ENCODE measurements around the gene WDR20.
A peak's percentile ranks its signal among the peaks of the same experiment; 100 is the strongest.
"Not testable (repeated sequence)": the region's sequence is repeated elsewhere in the genome, so short reads cannot be mapped to it uniquely, and the experiment has no call there.

The WDR20 gene, protein sequence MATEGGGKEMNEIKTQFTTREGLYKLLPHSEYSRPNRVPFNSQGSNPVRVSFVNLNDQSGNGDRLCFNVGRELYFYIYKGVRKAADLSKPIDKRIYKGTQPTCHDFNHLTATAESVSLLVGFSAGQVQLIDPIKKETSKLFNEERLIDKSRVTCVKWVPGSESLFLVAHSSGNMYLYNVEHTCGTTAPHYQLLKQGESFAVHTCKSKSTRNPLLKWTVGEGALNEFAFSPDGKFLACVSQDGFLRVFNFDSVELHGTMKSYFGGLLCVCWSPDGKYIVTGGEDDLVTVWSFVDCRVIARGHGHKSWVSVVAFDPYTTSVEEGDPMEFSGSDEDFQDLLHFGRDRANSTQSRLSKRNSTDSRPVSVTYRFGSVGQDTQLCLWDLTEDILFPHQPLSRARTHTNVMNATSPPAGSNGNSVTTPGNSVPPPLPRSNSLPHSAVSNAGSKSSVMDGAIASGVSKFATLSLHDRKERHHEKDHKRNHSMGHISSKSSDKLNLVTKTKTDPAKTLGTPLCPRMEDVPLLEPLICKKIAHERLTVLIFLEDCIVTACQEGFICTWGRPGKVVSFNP

DNA sequence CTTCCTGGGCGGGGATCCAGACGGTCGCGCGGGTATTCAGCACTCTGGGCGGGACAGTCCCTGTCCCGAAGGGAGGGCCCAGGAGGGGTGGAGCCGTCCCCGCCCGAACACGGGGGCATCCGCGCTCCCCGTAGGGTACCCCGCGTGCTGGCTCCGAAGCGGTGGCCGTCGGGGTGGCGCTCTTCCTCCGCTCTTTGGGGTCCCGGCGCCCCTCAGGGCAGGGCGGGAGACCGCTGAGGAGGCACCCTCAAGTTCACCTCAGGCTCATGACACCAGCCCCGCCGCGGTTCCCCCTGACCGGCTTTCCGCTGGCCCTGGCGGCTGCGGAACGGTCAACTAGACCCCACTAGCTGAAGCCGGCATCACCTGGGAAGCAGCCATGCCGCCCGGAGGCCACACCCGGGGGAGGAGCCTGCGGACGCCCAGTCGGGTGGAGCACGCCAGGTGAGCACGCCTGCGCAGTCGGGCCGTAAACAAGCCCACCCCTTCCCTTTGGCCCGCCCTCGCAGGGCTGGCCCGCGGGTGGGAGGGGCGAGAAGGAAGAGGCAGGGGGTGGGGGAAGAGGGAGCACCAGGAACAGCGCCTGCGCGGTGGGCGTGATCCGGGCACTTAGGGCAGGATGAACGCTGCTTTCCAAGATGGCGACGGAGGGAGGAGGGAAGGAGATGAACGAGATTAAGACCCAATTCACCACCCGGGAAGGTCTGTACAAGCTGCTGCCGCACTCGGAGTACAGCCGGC lies at the start of gene WDR20:
Gene WDR20 (plus strand): TSS at position 612 of the 741 bp plus-strand sequence. CDS start 27 bp downstream, at position 639.
- DNase-seq (ENCODE audit: low read depth, low spot score), result peak; percentile 79

DNA sequence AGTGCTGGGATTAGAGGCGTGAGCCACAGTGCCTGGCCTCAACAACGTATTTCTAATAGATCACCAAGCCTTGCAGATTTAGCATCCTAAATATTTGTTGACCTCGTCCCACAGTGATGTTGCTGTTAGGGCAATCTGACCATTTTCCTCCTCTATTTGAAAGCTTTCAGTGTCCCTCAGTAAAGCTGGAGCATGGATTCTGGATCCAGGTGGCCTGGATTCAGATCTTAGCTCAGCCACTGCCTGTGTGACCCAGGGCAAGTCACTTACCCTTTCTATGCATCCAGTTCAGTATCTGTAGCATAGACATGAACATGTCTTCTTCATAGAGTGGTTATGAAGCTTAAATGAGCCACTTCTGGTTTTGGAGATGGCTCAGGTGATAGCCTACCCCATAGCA lies 49.0 kb upstream of the WDR20 start:
- no peak for DNase-seq (ENCODE audit: low read depth, low spot score)

DNA sequence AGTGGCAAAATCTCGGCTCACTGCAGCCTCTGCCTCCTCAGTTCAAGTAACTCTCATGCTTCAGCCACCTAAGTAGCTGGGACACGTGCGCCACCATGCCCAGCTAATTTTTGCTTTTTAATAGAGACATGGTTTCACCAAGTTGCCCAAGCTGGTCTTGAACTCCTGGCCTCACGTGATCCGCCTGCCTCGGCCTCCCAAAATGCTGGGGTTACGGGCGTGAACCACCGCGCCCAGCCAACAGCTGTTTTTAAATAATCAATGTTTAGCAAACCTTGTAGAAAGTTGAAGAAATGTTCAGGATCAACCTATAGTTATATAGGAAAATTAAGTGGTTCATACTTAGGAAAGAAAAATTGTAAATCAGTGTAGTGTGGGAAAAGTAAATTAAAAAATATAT lies 46.9 kb upstream of the WDR20 start:
- DNase-seq (ENCODE audit: low read depth, low spot score), result no peak

DNA sequence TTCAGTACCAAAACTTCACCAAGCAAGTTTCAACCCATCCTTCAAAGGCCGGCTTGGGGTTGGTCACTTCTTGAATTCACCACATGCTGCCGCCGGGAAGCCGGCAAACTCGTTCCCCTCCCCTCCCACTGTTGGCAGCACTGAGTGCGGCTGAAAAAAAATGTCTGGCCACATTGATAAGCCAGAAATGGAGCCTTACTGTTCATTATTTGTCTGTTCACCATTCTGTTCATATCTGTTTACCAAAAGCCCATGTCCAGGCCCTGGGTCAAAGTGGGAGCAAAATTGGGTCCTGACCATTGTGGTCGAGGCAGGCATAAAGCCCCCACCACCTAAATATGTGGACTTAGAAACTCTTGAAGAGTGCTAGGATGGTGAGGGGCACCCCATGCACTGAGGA lies 45.6 kb upstream of the WDR20 start:
- DNase-seq (ENCODE audit: low read depth, low spot score), result no peak

DNA sequence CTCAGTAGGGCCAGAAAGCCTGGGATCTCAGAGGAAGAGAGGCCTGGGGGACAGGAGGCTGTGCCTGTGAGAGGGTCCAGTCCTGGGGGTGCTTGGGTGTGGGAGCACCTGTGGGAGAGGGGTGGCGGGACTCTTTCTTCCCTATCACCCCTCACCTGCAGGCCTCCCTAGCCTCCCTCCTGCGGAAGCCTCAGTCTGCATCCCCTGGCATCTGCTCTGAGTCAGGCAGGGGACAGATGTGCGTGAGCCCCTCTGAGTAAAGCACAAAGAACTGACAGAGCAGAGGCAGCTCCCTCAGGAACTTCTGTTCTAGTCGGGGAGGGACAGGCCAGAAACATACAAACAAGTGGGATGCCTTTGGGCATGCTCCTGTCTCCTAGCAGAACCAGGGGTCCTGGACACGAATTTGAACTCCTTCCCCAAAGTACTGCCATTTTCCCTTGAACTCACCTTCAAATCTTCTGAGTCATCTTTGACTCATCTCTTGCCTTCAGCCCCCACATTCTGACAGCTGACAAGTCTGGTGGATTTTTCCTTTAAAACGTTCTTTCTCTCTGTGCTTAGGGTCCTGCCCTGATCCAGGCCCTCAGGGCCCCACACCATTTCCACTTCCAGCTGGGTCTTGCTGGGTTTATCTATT lies 44.3 kb upstream of the WDR20 start:
- DNase-seq (ENCODE audit: low read depth, low spot score), result no peak

DNA sequence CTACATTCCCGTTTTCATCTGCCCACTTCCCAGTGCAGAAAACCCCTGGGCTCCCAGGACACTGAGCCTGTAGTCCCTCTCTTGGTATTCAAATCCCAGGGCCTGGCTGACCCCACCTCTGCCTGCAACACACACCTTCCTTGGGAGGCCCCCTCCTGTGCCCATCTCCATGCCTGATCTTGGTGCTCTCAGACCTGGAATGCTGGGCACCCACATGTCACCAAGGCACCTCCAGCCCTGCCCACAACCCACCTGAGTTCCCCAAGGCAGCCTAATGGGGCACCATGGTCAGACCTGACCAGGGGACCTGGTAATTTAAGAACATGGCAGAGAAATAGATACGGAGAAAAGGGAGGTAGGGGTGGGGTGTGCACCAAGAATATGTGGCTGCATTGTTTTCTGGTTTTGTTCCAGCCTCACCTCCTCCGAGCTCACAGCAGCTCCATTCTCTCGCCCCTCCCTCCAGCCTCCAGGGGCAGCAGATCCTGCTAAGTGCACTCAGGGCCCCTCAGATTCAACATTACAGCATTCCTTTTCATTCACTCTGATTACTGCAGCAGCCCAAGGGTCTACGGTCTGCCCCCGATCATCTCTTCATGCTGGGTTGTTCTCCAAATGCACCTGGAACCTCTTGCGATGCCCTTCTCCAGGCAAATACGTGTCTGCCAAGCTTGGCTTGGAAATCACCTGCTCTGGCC lies 43.7 kb upstream of the WDR20 start:
- DNase-seq (ENCODE audit: low read depth, low spot score), result no peak

DNA sequence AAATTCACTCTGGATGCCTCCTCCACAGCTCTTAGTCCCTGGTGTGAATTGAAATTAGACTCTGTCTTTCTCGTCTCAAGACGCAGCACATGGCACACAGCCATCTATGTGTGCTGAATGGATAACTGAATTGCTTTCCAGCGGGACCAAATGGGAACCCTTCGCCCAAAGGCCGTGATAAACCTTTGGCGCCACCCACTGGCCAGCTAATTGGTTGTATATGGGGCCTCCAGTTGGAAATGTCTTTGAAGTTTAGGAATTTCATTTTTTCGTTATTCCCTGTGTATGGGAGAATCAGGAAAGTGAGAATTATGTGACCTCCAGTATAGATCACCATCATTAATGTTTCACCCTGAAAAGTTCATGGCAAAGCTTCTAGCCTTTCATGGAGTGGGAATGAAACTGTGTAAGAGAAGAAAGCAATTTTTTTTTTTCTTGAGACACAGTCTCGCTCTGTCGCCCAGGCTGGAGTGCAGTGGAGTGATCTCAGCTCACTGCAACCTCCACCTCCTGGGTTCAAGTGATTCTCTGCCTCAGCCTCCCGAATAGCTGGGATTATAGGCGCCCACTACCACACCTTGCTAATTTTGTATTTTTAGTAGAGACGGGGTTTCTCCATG lies 43.0 kb upstream of the WDR20 start:
- no peak for DNase-seq (ENCODE audit: low read depth, low spot score)

DNA sequence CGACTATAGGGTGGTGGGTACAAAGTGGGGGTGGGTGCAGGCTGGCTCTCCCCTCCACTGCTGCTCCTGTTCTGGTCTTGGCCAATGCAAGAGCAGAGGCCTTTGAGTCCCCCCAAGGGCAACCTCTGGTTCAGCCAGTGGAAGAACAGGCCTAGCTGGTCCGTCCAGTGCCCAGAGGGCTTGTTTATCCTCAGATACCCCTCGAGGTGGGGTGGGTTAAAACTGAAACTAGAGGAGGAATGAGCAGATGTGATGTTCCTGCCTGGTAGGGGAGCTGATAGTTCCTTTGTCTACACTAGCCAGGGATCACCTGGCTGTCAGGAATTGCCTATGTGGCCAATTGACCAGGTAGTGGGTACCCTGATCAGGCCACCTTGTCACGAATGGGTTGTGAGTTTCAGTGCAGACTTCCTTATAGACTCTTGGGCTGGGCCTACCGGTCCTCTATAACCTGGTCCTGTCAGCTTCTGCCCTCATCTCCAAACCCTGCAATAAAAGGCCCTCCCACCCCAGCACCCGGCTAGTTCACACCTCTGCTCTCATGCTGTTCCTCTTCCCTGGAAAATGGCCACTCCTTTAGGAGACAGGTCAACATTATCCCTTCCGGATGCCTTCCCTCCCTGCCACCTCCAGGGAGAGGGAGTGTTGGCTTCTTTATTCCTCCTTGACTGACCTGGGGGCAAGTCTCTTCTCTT lies 42.1 kb upstream of the WDR20 start:
- DNase-seq (ENCODE audit: low read depth, low spot score), result no peak

DNA sequence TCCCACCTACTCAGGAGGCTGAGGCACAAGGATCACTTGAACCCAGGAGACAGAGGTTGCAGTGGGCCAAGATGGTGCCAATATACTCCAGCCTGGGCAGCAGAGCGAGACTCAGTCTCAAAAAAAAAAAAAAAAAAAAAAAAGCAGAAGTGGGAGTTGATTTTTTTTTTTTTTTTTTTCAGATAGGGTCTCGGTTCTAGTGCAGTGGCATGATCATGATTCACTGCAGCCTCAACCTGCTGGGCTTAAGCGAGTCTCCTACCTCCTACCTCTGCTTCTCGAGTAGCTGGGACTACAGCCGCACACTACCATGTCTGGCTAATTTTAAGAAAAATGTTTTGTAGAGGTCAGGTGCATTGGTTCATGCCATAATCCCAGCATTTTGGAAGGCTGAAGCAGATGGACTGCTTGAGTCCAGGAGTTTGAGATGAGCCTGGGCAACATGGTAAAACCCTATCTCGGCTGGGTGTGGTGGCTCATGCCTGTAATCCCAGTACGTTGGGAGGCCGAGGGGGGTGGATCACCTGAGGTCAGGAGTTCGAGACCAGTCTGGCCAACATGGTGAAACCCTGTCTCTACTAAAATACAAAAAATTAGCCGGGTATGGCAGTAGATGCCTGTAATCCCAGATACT lies 36.5 kb upstream of the WDR20 start:
- no peak for DNase-seq (ENCODE audit: low read depth, low spot score)

DNA sequence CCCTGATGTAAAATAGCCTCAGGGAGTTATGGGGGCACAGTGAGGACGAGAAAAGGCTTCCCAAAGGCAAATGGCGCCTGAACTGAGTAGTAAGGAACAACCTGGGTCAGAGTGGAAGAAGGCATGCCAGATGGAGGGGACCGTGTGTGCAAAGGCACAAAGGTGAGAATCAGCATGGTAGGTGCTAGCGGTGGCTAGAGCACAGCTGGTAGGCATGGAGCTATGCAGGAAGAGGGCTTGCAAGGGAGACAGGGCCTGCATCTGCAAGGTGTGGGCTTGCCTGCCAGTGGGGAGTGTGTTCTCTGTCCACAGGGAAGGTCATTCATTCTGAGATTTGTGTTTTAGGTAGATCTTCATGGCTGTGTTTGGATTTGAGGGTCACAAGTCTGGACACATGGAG lies 34.3 kb upstream of the WDR20 start:
- no peak for DNase-seq (ENCODE audit: low read depth, low spot score)

DNA sequence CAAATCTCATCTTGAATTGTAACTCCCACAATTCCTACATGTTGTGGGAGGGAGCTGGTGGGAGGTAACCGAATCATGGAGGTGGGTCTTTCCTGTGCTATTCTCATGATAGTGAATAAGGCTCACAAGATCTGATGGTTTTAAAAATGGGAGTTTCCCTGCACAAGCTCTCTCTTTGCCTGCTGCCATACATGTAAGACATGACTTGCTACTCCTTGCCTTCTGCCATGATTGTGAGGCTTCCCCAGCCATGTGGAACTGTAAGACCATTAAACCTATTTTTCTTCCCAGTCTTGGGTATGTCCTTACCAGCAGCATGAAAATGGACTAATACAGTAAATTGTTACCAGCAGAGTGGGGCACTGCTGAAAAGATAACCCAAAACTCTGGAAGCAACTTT lies 30.4 kb upstream of the WDR20 start:
- DNase-seq (ENCODE audit: low read depth, low spot score), result not testable (repeated sequence)

DNA sequence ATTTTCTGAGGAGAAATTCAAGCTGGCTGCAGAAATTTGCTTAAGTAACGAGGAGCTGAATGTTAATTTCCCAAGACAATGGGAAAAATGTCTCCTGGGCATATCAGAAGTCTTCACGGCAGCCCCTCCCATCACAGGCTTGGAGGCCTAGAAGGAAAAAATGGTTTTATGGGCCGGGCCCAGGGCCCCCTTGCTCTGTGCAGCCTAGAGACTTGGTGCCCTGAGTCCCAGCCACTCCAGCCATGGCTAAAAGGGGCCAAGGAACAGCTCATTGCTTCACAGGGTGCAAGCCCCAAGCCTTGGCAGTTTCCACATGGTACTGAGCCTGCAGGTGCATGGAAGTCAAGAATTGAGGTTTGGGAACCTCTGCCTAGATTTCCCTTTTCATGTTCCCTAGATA lies 28.6 kb upstream of the WDR20 start:
- no peak for DNase-seq (ENCODE audit: low read depth, low spot score)

DNA sequence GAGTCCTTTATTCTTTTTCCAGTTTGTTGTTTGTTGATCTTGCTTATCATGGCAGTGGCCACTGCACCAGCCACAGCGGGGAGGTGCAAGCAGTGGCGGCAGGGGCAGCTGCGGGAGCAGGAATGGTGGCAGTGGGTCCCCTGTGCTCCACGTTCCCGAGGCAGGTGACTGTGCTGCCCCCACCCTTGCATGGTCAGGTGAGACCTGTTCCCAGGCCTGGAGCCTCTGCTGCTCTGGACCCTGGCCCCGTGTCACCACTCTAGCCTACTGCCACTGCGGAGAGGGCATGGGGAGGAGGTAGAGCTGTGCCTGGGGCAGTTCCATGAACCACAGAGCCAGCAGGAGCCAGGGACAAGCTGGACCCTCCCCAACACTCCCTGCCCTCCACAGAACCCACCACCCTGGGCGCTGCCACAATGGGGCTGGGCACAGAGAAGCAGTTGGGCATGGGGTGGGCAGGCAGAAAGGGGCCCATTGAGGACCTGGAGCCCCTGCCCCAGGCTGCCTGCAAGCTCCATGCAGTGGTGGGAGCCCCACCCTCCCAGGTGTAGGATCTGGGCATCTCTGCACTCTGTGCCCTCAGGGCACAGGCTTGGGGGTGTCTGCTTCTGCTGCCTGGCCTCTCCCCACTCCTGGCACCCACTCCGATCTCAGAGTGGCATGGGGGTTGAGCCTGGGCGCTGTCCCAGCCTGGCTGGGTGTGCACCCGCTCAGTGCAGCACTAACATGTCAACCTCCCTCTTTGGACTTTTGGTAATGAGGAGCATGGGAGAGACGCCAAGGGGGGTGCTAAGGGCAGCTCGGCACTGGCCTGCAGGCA lies 23.1 kb upstream of the WDR20 start:
- no peak for DNase-seq (ENCODE audit: low read depth, low spot score)

DNA sequence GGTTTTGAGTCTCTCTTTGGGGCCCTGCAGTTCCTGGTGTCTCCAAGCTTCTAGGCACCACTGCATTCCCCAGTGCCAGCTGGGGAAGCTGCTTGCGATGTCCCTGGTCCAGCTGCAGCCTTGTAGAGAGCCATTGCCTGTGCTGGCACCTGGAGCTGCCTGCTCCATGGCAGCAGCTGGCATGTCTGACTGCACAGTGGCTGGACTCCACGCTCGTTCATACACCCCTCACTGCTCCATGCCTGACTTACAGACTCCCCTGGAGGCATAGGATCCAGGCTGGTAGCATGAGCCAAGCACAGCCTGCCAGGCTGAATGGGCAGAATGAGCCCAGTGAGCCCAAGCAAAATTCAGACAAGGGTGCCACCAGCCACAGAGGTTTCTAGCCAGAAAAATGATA lies 21.8 kb upstream of the WDR20 start:
- DNase-seq (ENCODE audit: low read depth, low spot score), result no peak

DNA sequence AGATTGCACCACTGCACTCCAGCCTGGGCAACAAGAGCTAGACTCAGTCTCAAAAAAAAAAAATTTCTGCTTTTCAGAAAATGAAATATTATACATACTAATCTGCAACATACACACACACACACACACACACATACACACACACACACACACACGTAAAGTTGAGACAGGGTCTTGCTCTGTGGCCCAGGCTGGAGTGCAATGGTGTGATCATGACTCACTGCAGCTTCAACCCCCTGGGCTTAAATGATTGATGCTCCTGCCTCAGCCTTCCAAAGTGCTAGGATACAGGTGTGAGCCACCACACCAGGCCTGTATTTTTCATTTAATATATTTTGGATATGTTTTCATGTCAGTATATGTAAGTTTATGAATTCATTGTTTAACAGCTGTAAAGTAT lies 18.8 kb upstream of the WDR20 start:
- DNase-seq (ENCODE audit: low read depth, low spot score), result no peak

DNA sequence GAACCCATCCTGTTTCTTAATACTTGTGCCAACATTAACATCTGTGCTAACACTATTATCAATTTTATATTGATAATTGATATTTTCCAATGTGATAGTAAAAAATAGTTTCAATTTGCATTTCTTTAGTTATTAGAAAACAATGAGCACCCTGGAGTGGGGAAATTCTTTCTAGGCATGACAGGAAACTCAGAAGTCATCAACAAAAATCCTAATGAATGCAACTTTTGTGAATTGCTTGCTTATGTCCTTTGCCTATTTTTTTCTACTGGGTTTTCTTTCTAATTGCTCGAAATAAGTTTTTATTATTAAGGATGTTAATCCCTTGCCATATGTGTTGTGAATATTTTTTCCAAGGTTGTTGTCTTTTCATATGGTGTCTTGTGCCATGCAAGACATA lies 18.1 kb upstream of the WDR20 start:
- no peak for DNase-seq (ENCODE audit: low read depth, low spot score)

DNA sequence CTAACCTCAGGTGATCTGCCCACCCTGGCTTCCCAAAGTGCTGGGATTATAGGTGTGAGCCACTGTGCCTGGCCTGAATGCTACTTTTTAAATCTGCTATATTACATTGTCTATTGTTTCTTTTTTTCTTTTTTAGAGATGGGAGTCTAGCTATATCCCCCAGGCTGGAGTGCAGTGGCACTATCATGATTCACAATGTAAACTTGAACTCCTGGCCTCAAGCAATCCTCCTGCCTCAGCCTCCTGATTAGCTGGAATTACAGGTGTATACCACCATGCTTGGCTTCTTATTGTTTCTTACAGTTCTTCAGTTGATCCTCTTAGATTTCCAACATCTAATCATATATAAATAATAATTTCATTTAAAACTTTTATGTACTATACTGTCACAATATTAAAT lies 15.3 kb upstream of the WDR20 start:
- no peak for DNase-seq (ENCODE audit: low read depth, low spot score)

DNA sequence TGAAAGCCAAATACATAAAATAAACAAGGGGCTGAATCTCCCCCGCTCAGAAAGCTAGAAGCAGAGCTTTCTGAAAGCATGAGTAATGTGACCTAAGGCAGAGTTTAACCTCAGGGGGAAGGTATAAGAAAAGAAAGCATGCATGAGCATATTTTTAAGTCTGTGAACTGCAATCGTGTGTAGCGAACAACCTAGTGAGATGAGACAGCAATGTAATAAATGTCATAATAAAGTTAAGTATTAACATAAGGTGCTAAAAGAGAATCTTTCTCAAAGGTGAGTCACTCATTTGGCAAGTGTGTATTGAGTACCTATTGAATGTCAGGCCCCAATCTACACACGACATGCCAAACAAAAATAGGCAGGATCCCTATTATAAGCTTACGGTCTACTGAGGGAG lies 14.2 kb upstream of the WDR20 start:
- DNase-seq (ENCODE audit: low read depth, low spot score), result no peak

DNA sequence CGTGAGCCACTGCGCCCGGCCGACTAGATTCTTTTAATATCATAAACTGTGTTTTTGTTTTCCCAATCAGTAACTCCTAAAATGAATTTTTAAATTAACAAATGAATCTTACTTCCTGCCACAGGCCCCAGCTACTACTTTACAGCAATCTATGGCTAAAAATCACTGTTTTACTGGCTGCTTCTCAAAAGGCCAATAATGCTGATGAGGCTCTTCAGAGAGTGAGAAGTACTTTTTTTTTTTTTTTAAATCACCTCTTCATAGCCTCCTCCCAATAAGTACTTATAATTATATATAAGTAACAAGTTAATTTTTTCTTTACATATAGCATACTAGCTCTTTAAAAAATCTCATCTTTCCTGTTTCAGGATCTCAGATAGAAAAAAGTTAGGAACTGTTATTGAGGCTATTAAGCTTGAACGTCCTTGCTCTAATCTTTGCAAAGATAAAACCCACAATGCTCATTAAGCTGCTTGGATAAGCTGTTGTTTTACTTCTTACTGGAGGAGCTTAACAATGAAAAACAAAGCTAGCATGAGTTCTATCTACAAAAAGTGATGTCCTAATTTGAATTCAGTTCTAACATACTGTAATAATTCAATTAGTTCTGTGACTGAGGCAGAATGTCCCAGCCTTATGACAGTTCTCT lies 12.8 kb upstream of the WDR20 start:
- no peak for DNase-seq (ENCODE audit: low read depth, low spot score)
